GM12865 (cell line): ENCODE data around the gene KRTAP10-5.
"Not testable (repeated sequence)": the region's sequence is repeated elsewhere in the genome, so short reads cannot be mapped to it uniquely, and the experiment has no call there.

Source experiments
- DNase-seq: peaks from one replicate; pipeline ENCODE4 v3.0.0; 2010; ENCODE audit warnings: low read depth
- H3K4me3 ChIP-seq: 2 replicates; pipeline ENCODE4 v1.5.1; 2011; ENCODE audit warnings: mild to moderate bottlenecking, low read depth, low read length, control low read depth
- TF ChIP-seq, protein P1 (sequence below): IDR thresholded peaks from 2 replicates; pipeline ENCODE4 v1.5.1; 2011; ENCODE audit warnings: low read length, control low read depth, low read depth, inconsistent platforms; ENCODE audit not compliant: insufficient read depth; ENCODE audit errors: missing control alignments

KRTAP10-5 gene

GRCh38 chr21:44580231-44580821, at the start of gene KRTAP10-5:
TSS of gene KRTAP10-5 (minus strand) at chr21:44580604. CDS start at chr21:44580578, 26 bp downstream.
- DNase-seq, H3K4me3 ChIP-seq: not testable (repeated sequence)

- TF ChIP-seq, protein P1, sequence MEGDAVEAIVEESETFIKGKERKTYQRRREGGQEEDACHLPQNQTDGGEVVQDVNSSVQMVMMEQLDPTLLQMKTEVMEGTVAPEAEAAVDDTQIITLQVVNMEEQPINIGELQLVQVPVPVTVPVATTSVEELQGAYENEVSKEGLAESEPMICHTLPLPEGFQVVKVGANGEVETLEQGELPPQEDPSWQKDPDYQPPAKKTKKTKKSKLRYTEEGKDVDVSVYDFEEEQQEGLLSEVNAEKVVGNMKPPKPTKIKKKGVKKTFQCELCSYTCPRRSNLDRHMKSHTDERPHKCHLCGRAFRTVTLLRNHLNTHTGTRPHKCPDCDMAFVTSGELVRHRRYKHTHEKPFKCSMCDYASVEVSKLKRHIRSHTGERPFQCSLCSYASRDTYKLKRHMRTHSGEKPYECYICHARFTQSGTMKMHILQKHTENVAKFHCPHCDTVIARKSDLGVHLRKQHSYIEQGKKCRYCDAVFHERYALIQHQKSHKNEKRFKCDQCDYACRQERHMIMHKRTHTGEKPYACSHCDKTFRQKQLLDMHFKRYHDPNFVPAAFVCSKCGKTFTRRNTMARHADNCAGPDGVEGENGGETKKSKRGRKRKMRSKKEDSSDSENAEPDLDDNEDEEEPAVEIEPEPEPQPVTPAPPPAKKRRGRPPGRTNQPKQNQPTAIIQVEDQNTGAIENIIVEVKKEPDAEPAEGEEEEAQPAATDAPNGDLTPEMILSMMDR: no peak
- no peak for DNase-seq
- H3K4me3 ChIP-seq: no peak overlapping the region
These were observed 48.4 kb upstream of the KRTAP10-5 start for GRCh38 chr21:44628707-44629391.

- not testable (repeated sequence) for DNase-seq, H3K4me3 ChIP-seq
These were observed 47.4 kb upstream of the KRTAP10-5 start for GRCh38 chr21:44627831-44628233.

DNA sequence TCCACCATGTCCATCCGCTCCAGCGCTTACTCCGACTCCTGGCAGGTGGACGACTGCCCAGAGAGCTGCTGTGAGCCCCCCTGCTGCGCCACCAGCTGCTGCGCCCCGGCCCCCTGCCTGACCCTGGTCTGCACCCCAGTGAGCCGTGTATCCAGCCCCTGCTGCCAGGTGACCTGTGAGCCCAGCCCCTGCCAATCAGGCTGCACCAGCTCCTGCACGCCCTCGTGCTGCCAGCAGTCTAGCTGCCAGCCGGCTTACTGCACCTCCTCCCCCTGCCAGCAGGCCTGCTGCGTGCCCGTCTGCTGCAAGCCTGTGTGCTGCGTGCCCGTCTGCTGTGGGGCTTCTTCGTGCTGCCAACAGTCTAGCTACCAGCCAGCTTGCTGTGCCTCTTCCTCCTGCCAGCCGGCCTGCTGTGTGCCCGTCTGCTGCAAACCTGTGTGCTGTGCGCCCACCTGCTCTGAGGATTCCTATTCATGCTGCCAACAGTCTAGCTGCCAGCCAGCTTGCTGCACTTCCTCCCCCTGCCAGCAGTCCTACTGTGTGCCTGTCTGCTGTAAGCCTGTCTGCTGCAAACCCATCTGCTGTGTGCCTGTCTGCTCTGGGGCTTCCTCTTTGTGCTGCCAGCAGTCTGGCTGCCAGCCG, 46.9 kb upstream of the KRTAP10-5 start:
- not testable (repeated sequence) for H3K4me3 ChIP-seq, DNase-seq

DNA sequence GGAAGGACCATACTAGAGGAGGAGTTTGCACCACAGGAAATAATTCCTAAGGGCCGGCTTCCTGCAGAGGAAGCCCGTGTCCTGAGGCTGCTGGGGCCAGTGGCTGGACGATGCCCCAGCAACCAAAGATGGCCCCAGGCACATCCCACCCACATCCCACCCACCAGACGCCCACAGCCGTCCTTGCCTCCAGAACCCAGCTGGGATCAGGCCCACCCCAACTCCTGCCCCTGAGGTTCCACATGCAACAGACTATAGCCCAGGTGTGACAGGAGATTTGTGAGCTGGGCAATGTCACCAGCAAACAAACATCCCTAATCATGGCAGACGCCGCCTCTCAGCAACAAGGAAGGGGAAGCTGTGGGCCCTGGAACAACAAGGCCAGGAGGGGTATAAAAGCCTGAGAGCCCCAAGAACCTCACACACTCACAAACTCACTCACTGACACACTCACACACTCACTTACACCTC, 46.3 kb upstream of the KRTAP10-5 start, which contains the start of gene KRTAP10-9:
KRTAP10-9 (plus strand) TSS at position 421 of the 471 bp plus-strand sequence. CDS start 79 bp downstream, outside the sequence.
- H3K4me3 ChIP-seq: no peak within 1 kb of the TSS
- no peak for DNase-seq
- TF ChIP-seq, protein P1: no peak

DNA sequence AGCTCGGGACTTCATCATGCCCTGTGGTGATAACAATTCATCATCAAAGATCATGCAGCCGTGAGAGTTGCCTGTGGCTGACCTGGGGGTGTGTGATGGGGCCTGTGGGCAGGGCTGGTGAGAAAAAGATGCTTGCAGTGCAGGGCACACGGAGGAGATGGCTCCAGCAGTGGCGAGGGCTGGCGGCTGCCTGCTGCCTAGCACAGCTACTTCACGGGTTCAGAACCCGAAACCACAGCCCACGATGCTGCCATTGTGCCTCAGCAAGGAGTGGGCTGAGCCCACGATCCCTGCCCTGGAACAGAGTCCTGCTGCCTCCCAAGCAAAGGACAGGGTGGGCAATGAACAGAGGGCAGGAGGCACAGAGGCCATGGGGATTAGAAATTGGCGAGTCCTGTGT, 45.9 kb upstream of the KRTAP10-5 start:
- H3K4me3 ChIP-seq: no peak overlapping the region
- no peak for DNase-seq
- TF ChIP-seq, protein P1: no peak

- H3K4me3 ChIP-seq: no peak overlapping the region
- no peak for DNase-seq
- TF ChIP-seq, protein P1: no peak
These were observed 45.4 kb upstream of the KRTAP10-5 start for GRCh38 chr21:44625756-44626155.

DNA sequence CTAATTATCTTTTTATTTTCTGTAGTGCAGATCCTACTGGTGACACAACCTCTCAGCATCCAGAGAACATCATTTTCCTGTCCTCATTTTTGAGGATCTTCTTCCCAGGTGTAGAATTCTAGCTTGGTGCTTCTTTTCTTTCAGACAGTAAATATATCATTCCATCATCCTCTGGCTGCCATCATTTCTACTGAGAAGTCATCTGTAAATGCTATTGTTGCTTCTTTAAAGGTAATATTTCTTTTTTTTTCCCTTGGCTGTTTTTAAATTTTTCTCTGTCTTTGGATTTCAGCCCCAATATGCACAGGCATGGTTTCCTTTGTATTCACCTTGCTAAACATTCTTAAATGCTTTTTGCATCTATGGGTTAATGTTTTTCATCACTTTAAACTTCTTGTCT, 43.2 kb upstream of the KRTAP10-5 start:
- TF ChIP-seq, protein P1: no peak

More for the DNA sequence above, 43.2 kb upstream of the KRTAP10-5 start:
- no peak overlapping the region for H3K4me3 ChIP-seq
- DNase-seq: no peak
